ENCODE results near the gene SRD5A1.
A peak's percentile ranks its signal among the peaks of the same experiment; 100 is the strongest.

The SRD5A1 gene

GRCh38 chr5:6711409-6712141 lies 78.3 kb downstream of the SRD5A1 start:
- DNase-seq (ENCODE audit: extremely low read depth in 1 of 2, low read depth in 1 of 2): no peak

GRCh38 chr5:6712142-6712576 lies 78.9 kb downstream of the SRD5A1 start:
- peak in 1 of 2 donors; percentile 24 for DNase-seq (ENCODE audit: extremely low read depth in 1 of 2, low read depth in 1 of 2)

- DNase-seq (ENCODE audit: extremely low read depth in 1 of 2, low read depth in 1 of 2): peak; percentile 91 to 96
Observed at GRCh38 chr5:6712577-6713273, 79.5 kb downstream of the SRD5A1 start.

- no peak for DNase-seq (ENCODE audit: extremely low read depth in 1 of 2, low read depth in 1 of 2)
Observed at GRCh38 chr5:6713274-6714225, 80.3 kb downstream of the SRD5A1 start, which contains the start of gene TENT4A. TSS of gene TENT4A (plus strand) at chr5:6713432. CDS start at chr5:6713984, 552 bp downstream.

GRCh38 chr5:6714226-6715041 lies 81.2 kb downstream of the SRD5A1 start:
- no peak for DNase-seq (ENCODE audit: extremely low read depth in 1 of 2, low read depth in 1 of 2)

GRCh38 chr5:6715271-6715670 lies 82.0 kb downstream of the SRD5A1 start:
- no peak for DNase-seq (ENCODE audit: extremely low read depth in 1 of 2, low read depth in 1 of 2)

GRCh38 chr5:6715758-6716628 lies 82.8 kb downstream of the SRD5A1 start:
- DNase-seq (ENCODE audit: extremely low read depth in 1 of 2, low read depth in 1 of 2): no peak

- no peak for DNase-seq (ENCODE audit: extremely low read depth in 1 of 2, low read depth in 1 of 2)
Observed at GRCh38 chr5:6716629-6717149, 83.4 kb downstream of the SRD5A1 start.

- no peak for DNase-seq (ENCODE audit: extremely low read depth in 1 of 2, low read depth in 1 of 2)
Observed at GRCh38 chr5:6717247-6717646, 84.0 kb downstream of the SRD5A1 start.

- DNase-seq (ENCODE audit: extremely low read depth in 1 of 2, low read depth in 1 of 2): no peak
Observed at GRCh38 chr5:6717687-6718086, 84.4 kb downstream of the SRD5A1 start.

GRCh38 chr5:6718161-6718681 lies 85.0 kb downstream of the SRD5A1 start:
- no peak for DNase-seq (ENCODE audit: extremely low read depth in 1 of 2, low read depth in 1 of 2)

- no peak for DNase-seq (ENCODE audit: extremely low read depth in 1 of 2, low read depth in 1 of 2)
Observed at GRCh38 chr5:6718718-6719117, 85.5 kb downstream of the SRD5A1 start.

- DNase-seq (ENCODE audit: extremely low read depth in 1 of 2, low read depth in 1 of 2): no peak
Observed at GRCh38 chr5:6719417-6719816, 86.2 kb downstream of the SRD5A1 start.

- no peak for DNase-seq (ENCODE audit: extremely low read depth in 1 of 2, low read depth in 1 of 2)
Observed at GRCh38 chr5:6719896-6720560, 86.8 kb downstream of the SRD5A1 start.

GRCh38 chr5:6720561-6720921 lies 87.3 kb downstream of the SRD5A1 start:
- no peak for DNase-seq (ENCODE audit: extremely low read depth in 1 of 2, low read depth in 1 of 2)

- no peak for DNase-seq (ENCODE audit: extremely low read depth in 1 of 2, low read depth in 1 of 2)
Observed at GRCh38 chr5:6721442-6721841, 88.2 kb downstream of the SRD5A1 start.

GRCh38 chr5:6722015-6722414 lies 88.8 kb downstream of the SRD5A1 start:
- DNase-seq (ENCODE audit: extremely low read depth in 1 of 2, low read depth in 1 of 2): no peak

- no peak for DNase-seq (ENCODE audit: extremely low read depth in 1 of 2, low read depth in 1 of 2)
Observed at GRCh38 chr5:6723122-6723815, 90.0 kb downstream of the SRD5A1 start.

Data from stimulated activated CD8-positive, alpha-beta memory T cell treated with anti-CD3 and anti-CD28 coated beads, Interleukin-7, amount 100 ng/mL, for 48 hours (primary cell).